Lower leg skin (tissue), 3 donors: ENCODE data around the gene MAT2B.

Experiments
- POLR2A ChIP-seq, 2 donors: fragments of 450-650 bp; IDR thresholded peaks; one replicate each; pipeline ENCODE4 v1.6.1; 2016 to 2017; ENCODE audit warnings: antibody characterized with exemption in 2 of 2, mild to moderate bottlenecking in 1 of 2, moderate library complexity in 1 of 2
- TF ChIP-seq, protein P1 (sequence below), 3 donors: fragments of 450-650 bp; IDR thresholded peaks; one replicate each; pipeline ENCODE4 v1.5.1; 2016; ENCODE audit warnings: antibody characterized with exemption in 3 of 3, mild to moderate bottlenecking in 3 of 3, moderate library complexity in 2 of 3

DNA sequence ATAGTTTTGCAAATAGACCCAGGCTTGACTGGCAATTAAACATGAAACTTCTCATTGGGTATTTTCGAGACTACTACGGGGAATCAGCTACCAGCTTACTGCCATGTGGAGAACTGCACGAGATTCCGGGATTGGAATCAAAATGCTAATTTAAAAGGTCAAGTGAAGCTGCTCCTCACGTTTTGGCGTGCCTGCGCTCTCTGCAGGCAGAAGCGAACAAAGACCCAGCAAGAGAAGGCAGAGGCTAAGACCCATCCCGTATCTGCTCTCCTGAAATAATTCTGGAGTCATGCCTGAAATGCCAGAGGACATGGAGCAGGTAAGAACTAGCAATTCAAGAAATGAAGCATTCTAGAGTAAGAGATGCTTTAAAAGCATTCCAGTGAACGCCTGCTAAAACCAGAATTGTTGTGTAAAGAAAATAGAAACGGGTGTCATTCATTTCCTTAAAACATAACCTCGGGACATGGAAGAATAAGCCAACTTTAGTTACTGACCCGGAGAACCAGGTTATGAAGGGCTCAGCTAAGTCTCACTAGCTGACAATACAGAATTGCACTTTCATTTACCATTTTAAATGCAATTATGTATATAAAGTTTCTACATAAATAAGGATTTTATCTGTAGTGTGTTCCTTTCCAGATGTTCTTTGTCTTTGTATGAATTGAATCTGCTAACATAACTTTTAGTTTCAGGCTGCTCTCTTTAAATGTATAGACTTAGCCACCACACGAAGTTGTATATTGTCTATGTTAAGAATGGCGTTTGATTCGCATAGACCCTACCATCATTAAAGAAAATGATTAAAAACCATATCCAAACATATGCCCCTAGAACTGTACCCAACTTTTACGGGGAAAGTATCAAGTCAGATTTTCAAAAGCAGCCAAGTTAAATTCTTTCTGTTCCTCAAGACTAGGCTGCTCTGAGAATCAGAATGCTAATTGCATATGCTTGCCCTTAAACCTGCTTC is 2.0 kb upstream of the MAT2B start:
- TF ChIP-seq, protein P1, sequence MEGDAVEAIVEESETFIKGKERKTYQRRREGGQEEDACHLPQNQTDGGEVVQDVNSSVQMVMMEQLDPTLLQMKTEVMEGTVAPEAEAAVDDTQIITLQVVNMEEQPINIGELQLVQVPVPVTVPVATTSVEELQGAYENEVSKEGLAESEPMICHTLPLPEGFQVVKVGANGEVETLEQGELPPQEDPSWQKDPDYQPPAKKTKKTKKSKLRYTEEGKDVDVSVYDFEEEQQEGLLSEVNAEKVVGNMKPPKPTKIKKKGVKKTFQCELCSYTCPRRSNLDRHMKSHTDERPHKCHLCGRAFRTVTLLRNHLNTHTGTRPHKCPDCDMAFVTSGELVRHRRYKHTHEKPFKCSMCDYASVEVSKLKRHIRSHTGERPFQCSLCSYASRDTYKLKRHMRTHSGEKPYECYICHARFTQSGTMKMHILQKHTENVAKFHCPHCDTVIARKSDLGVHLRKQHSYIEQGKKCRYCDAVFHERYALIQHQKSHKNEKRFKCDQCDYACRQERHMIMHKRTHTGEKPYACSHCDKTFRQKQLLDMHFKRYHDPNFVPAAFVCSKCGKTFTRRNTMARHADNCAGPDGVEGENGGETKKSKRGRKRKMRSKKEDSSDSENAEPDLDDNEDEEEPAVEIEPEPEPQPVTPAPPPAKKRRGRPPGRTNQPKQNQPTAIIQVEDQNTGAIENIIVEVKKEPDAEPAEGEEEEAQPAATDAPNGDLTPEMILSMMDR (IDR thresholded peaks at IDR 0.05), result no peak
- no peak for TF ChIP-seq POLR2A (IDR thresholded peaks at IDR 0.05)
